H1 (cell line): Measurements from ENCODE around the gene LHPP. TPM values are rescaled to one million over a fixed set of nuclear protein-coding genes. Genes with fewer than 3 reads are reported as not detected.

Source experiments
- TBP ChIP-seq: IDR thresholded peaks from 2 replicates; pipeline ENCODE4 v1.6.1; 2011; ENCODE audit warnings: low read depth, low read length, improper control_type of control experiment
- polyA plus RNA-seq, 7 experiments: library from polyadenylated mRNA; depleted of rRNA in 3 of 7; stranded (reverse) in 5 of 7; unstranded in 2 of 7; fragments of >200 nt in 5 of 7; fragments of 200-250 nt in 2 of 7; gene quantifications; 1 replicate in 5 of 7; 2 replicates in 1 of 7; 4 replicates in 1 of 7; pipeline versions ENCODE4 v1.2.1 to v1.2.3, GENCODE V29; 2011 to 2013; ENCODE audit warnings: missing spikeins in 2 of 7, mixed read lengths in 2 of 7
- total RNA-seq: library from RNA; stranded (reverse); fragmentation: NEBNext Ultra II Directional; extraction: Animal tissue kit (Norgen Biotek cat#: 25700); gene quantifications from 2 replicates; pipeline ENCODE4 v1.2.1, GENCODE V29; 2021

Gene LHPP
- total and polyA plus RNA-seq, 2 of the 8 experiments (the other 6 are each of a cell fraction or from before 2014, with no cell fraction given): 26.0 to 45.0 TPM

GRCh38 chr10:124416733-124417132 is 44.9 kb upstream of the LHPP start (continued):
- TF ChIP-seq TBP: no peak
